ENCODE results near the gene APBB3.

Gene APBB3

GRCh38 chr5:140564196-140565023 lies at the start of gene APBB3, which contains the start of gene SLC35A4:
Gene APBB3, minus strand, starts transcription at chr5:140564598. Its CDS starts 353 bp downstream, at chr5:140564245.
Gene SLC35A4, plus strand, starts transcription at chr5:140564828. Its CDS starts 2,342 bp downstream, at chr5:140567170.
- peak within 1 kb of the TSS; percentile 93 to 94 for H3K27ac ChIP-seq
- DNase-seq = peak; percentile 98 to 99
- peak within 1 kb of the TSS; percentile 67 to 77 for H3K4me3 ChIP-seq
- no peaks in the 10 kb centered on the region for H3K27me3 ChIP-seq
- intact Hi-C loops (cut with DNase I; ENCODE audit: low total_unique reads) = loop anchor here (2.0 to 10.0 kb wide), 3 partner anchors 74 to 160 kb away; partner anchors contain the start of genes ANKHD1 and TMCO6
- TF ChIP-seq CTCF (IDR thresholded peaks at IDR 0.05) = peak in 1 of 2 experiments; percentile 16
- H3K9me3 ChIP-seq = no peaks in the 10 kb centered on the region
- peaks cover 8 to 53% (median 40%) of the 10 kb centered on the region in 3 donors for H3K36me3 ChIP-seq
- peaks cover 0 to 60% (median 40%) of the 10 kb centered on the region in 4 donors for H3K4me1 ChIP-seq

GRCh38 chr5:140611020-140611521 lies 46.7 kb upstream of the APBB3 start:
- no peak overlapping the region for H3K4me3 ChIP-seq
- no peak for TF ChIP-seq CTCF (IDR thresholded peaks at IDR 0.05)
- H3K4me1 ChIP-seq = no peaks in the 10 kb centered on the region
- no peaks in the 10 kb centered on the region for H3K9me3 ChIP-seq
- no peak for DNase-seq
- intact Hi-C loops (cut with DNase I; ENCODE audit: low total_unique reads) = no loop called here
- H3K36me3 ChIP-seq = no peaks in the 10 kb centered on the region
- no peaks in the 10 kb centered on the region for H3K27me3 ChIP-seq
- no peak overlapping the region for H3K27ac ChIP-seq

- intact Hi-C loops (cut with DNase I; ENCODE audit: low total_unique reads) = no loop called here
- DNase-seq = peak in 1 of 2 donors; percentile 51
- Histone ChIP-seq H3K27me3 (no peaks in the 10 kb centered on the region), H3K4me3 (no peak overlapping the region), H3K9me3 (no peaks in the 10 kb centered on the region), H3K4me1 (no peaks in the 10 kb centered on the region), H3K27ac (no peak overlapping the region), H3K36me3 (no peaks in the 10 kb centered on the region)
- no peak for TF ChIP-seq CTCF (IDR thresholded peaks at IDR 0.05)
Measured at GRCh38 chr5:140609126-140609525, 44.7 kb upstream of the APBB3 start.

- no peaks in the 10 kb centered on the region for H3K27me3 ChIP-seq
- no peaks in the 10 kb centered on the region for H3K4me1 ChIP-seq
- H3K4me3 ChIP-seq = no peak overlapping the region
- TF ChIP-seq CTCF (IDR thresholded peaks at IDR 0.05) = no peak
- H3K36me3 ChIP-seq = no peaks in the 10 kb centered on the region
- no peak for DNase-seq
- intact Hi-C loops (cut with DNase I; ENCODE audit: low total_unique reads) = no loop called here
- H3K9me3 ChIP-seq = no peaks in the 10 kb centered on the region
- no peak overlapping the region for H3K27ac ChIP-seq
Measured at GRCh38 chr5:140608722-140609121, 44.3 kb upstream of the APBB3 start.

GRCh38 chr5:140607031-140607430 lies 42.6 kb upstream of the APBB3 start:
- H3K4me3 ChIP-seq = no peak overlapping the region
- intact Hi-C loops (cut with DNase I; ENCODE audit: low total_unique reads) = no loop called here
- H3K4me1 ChIP-seq = no peaks in the 10 kb centered on the region
- TF ChIP-seq CTCF (IDR thresholded peaks at IDR 0.05) = no peak
- no peaks in the 10 kb centered on the region for H3K36me3 ChIP-seq
- no peak for DNase-seq
- no peak overlapping the region for H3K27ac ChIP-seq
- H3K9me3 ChIP-seq = no peaks in the 10 kb centered on the region
- H3K27me3 ChIP-seq = no peaks in the 10 kb centered on the region
